DND-41 (cell line): ENCODE data around the gene FLT3LG.

ENCODE experiments used
- ATAC-seq: fragments of 200-7000 bp; cut with Tn5 transposase; 3 replicates; pipeline ENCODE4 v1.9.1; 2021; ENCODE audit warnings: low read depth; ENCODE audit not compliant: insufficient read depth
- DNase-seq: peaks from one replicate; pipeline ENCODE4 v3.0.0-alpha.2; 2020
- H2AFZ ChIP-seq: 2 replicates; pipeline ENCODE4 v1.6.0; 2012; ENCODE audit warnings: low read depth, low read length
- H3K27ac ChIP-seq: 2 replicates; pipeline ENCODE4 v1.5.1; 2012; ENCODE audit warnings: low read length, inconsistent platforms
- H3K27me3 ChIP-seq: fragments of 200-600 bp; sonication (generic); 2 replicates; pipeline ENCODE4 v1.6.0; 2012; ENCODE audit warnings: low read length, mild to moderate bottlenecking, inconsistent platforms; ENCODE audit not compliant: insufficient read depth, poor library complexity
- H3K36me3 ChIP-seq: 2 replicates; pipeline ENCODE4 v1.5.1; 2012; ENCODE audit warnings: low read length, inconsistent platforms; ENCODE audit not compliant: insufficient read depth
- H3K4me1 ChIP-seq: 2 replicates; pipeline ENCODE4 v1.5.1; 2012; ENCODE audit warnings: mild to moderate bottlenecking, low read length; ENCODE audit not compliant: insufficient read depth
- H3K4me2 ChIP-seq: 2 replicates; pipeline ENCODE4 v1.6.0; 2012; ENCODE audit warnings: mild to moderate bottlenecking, moderate library complexity, low read length, inconsistent platforms; ENCODE audit not compliant: insufficient read depth
- H3K4me3 ChIP-seq, 2 experiments: fragments of 200-600 bp in 1 of 2; shearing (Covaris generic) in 1 of 2; 2 replicates each; pipeline ENCODE4 v1.5.1; 2012 to 2016; ENCODE audit warnings: inconsistent platforms in 2 of 2, low read length in 2 of 2, mild to moderate bottlenecking in 2 of 2, low read depth in 1 of 2, moderate library complexity in 1 of 2
- H3K79me2 ChIP-seq: 2 replicates; pipeline ENCODE4 v1.6.0; 2012; ENCODE audit warnings: low read length, inconsistent platforms; ENCODE audit not compliant: insufficient read depth
- H3K9ac ChIP-seq: 2 replicates; pipeline ENCODE4 v1.6.0; 2012; ENCODE audit warnings: low read depth, mild to moderate bottlenecking, inconsistent platforms, low read length, moderate library complexity
- H3K9me3 ChIP-seq: 2 replicates; pipeline ENCODE4 v1.5.1; 2012; ENCODE audit warnings: low read length, moderate library complexity, mild to moderate bottlenecking, inconsistent platforms; ENCODE audit not compliant: insufficient read depth, severe bottlenecking
- H4K20me1 ChIP-seq: 2 replicates; pipeline ENCODE4 v1.6.0; 2012; ENCODE audit warnings: low read length; ENCODE audit not compliant: insufficient read depth
- CTCF ChIP-seq: IDR thresholded peaks from 2 replicates; pipeline ENCODE4 v1.5.1; 2012; ENCODE audit warnings: borderline replicate concordance, low read length, moderate library complexity, mild to moderate bottlenecking; ENCODE audit not compliant: poor library complexity, severe bottlenecking; ENCODE audit errors: extremely low read depth
- EZH2 ChIP-seq: IDR thresholded peaks from 3 replicates; pipeline ENCODE4 v1.6.1; 2012; ENCODE audit warnings: borderline replicate concordance, low read depth, mild to moderate bottlenecking, moderate library complexity, low read length, inconsistent platforms; ENCODE audit not compliant: severe bottlenecking

The FLT3LG gene

GRCh38 chr19:49465371-49465770 is 8.6 kb upstream of the FLT3LG start:
- Histone ChIP-seq H3K79me2 (no peaks in the 10 kb centered on the region), H2AFZ (no peak overlapping the region), H4K20me1 (no peaks in the 10 kb centered on the region), H3K27ac (no peak overlapping the region), H3K4me2 (no peak overlapping the region), H3K4me1 (no peaks in the 10 kb centered on the region), H3K9ac (no peak overlapping the region), H3K36me3 (peaks cover 55% of the 10 kb centered on the region), H3K9me3 (no peaks in the 10 kb centered on the region), H3K4me3 (no peak overlapping the region), H3K27me3 (no peaks in the 10 kb centered on the region)
- no peak for DNase-seq
- TF ChIP-seq CTCF (no peak), EZH2 (no peak)
- ATAC-seq: no peak

GRCh38 chr19:49468199-49468598 is 5.8 kb upstream of the FLT3LG start:
- Histone ChIP-seq H3K9ac (no peak overlapping the region), H3K9me3 (no peaks in the 10 kb centered on the region), H3K79me2 (no peaks in the 10 kb centered on the region), H3K4me2 (no peak overlapping the region), H3K4me1 (peaks cover 12% of the 10 kb centered on the region), H3K27ac (no peak overlapping the region), H3K27me3 (no peaks in the 10 kb centered on the region), H4K20me1 (no peaks in the 10 kb centered on the region), H3K4me3 (no peak overlapping the region), H3K36me3 (peaks cover 60% of the 10 kb centered on the region), H2AFZ (no peak overlapping the region)
- TF ChIP-seq EZH2 (no peak), CTCF (no peak)
- no peak for DNase-seq
- no peak for ATAC-seq

GRCh38 chr19:49468746-49469447 is 5.1 kb upstream of the FLT3LG start:
- Histone ChIP-seq H3K27ac (no peak overlapping the region), H3K4me2 (no peak overlapping the region)
- no peak for ATAC-seq

More at GRCh38 chr19:49468746-49469447, 5.1 kb upstream of the FLT3LG start:
- no peak for DNase-seq
- H3K27me3 ChIP-seq: no peaks in the 10 kb centered on the region
- no peak overlapping the region for H2AFZ ChIP-seq
- no peak overlapping the region for H3K4me3 ChIP-seq
- H4K20me1 ChIP-seq: no peaks in the 10 kb centered on the region
- peaks cover 58% of the 10 kb centered on the region for H3K36me3 ChIP-seq
- H3K79me2 ChIP-seq: no peaks in the 10 kb centered on the region
- peaks cover 19% of the 10 kb centered on the region for H3K4me1 ChIP-seq
- no peak overlapping the region for H3K9ac ChIP-seq
- H3K9me3 ChIP-seq: no peaks in the 10 kb centered on the region
- no peak for TF ChIP-seq CTCF
- TF ChIP-seq EZH2: no peak
